ENCODE results near the gene SOX10.
"Not testable (repeated sequence)": the region's sequence is repeated elsewhere in the genome, so short reads cannot be mapped to it uniquely, and the experiment has no call there.

SOX10 gene

GRCh38 chr22:37959231-37959825 is 25.0 kb downstream of the SOX10 start:
- no peak for DNase-seq

GRCh38 chr22:37957232-37957631 is 27.1 kb downstream of the SOX10 start:
- DNase-seq: no peak

- not testable (repeated sequence) for DNase-seq
Observed at GRCh38 chr22:37955825-37956397, 28.4 kb downstream of the SOX10 start.

- no peak for DNase-seq
Observed at GRCh38 chr22:37954686-37955085, 29.7 kb downstream of the SOX10 start.

GRCh38 chr22:37953437-37954179 is 30.7 kb downstream of the SOX10 start, which contains the start of the genes C22orf23 and POLR2F:
Gene C22orf23 (minus strand): TSS chr22:37953601. CDS start chr22:37953149, 452 bp downstream.
Gene POLR2F (plus strand): TSS chr22:37953699. CDS start chr22:37953788, 89 bp downstream.
- DNase-seq: peak; percentile 96 to 97

- no peak for DNase-seq
Observed at GRCh38 chr22:37953062-37953436, 31.3 kb downstream of the SOX10 start.

- not testable (repeated sequence) for DNase-seq
Observed at GRCh38 chr22:37952629-37953028, 31.7 kb downstream of the SOX10 start.

- no peak for DNase-seq
Observed at GRCh38 chr22:37951305-37951704, 33.0 kb downstream of the SOX10 start.

GRCh38 chr22:37947142-37947795 is 37.1 kb downstream of the SOX10 start:
- not testable (repeated sequence) for DNase-seq

GRCh38 chr22:37944423-37944822 is 39.9 kb downstream of the SOX10 start:
- DNase-seq: not testable (repeated sequence)

- no peak for DNase-seq
Observed at GRCh38 chr22:37943825-37944198, 40.5 kb downstream of the SOX10 start.

- DNase-seq: no peak
Observed at GRCh38 chr22:37943136-37943824, 41.1 kb downstream of the SOX10 start.

GRCh38 chr22:37942133-37942532 is 42.2 kb downstream of the SOX10 start:
- no peak for DNase-seq

- no peak for DNase-seq
Observed at GRCh38 chr22:37940698-37941376, 43.5 kb downstream of the SOX10 start.

- peak; percentile 79 to 80 for DNase-seq
Observed at GRCh38 chr22:37933711-37934376, 50.5 kb downstream of the SOX10 start.

GRCh38 chr22:37932821-37933578 is 51.4 kb downstream of the SOX10 start:
- no peak for DNase-seq

GRCh38 chr22:37932401-37932800 is 52.0 kb downstream of the SOX10 start:
- no peak for DNase-seq

GRCh38 chr22:37931893-37932389 is 52.4 kb downstream of the SOX10 start:
- no peak for DNase-seq

- no peak for DNase-seq
Observed at GRCh38 chr22:37930952-37931440, 53.4 kb downstream of the SOX10 start.

GRCh38 chr22:37930270-37930951 is 53.9 kb downstream of the SOX10 start:
- peak in 1 of 2 donors; percentile 20 for DNase-seq

All from CD4-positive, alpha-beta T cell treated with Interferon alpha-2 for 1 hour (primary cell).